HFF-Myc (cell line): Measurements from ENCODE around the gene CUTA.

ENCODE experiments used
- DNase-seq: peaks from one replicate; pipeline ENCODE4 v3.0.0-alpha.2; 2011; ENCODE audit warnings: low read depth; ENCODE audit errors: extremely low read depth
- H3K4me3 ChIP-seq: replicated peaks from 2 replicates; pipeline ENCODE4 v1.5.1; 2011; ENCODE audit warnings: low read depth, mild to moderate bottlenecking, control low read depth, low read length
- TF ChIP-seq, protein P1 (sequence below): IDR thresholded peaks from 2 replicates; pipeline ENCODE4 v1.5.1; 2012; ENCODE audit warnings: mild to moderate bottlenecking, low read depth, low read length, control low read depth; ENCODE audit errors: missing control alignments

CUTA gene

DNA sequence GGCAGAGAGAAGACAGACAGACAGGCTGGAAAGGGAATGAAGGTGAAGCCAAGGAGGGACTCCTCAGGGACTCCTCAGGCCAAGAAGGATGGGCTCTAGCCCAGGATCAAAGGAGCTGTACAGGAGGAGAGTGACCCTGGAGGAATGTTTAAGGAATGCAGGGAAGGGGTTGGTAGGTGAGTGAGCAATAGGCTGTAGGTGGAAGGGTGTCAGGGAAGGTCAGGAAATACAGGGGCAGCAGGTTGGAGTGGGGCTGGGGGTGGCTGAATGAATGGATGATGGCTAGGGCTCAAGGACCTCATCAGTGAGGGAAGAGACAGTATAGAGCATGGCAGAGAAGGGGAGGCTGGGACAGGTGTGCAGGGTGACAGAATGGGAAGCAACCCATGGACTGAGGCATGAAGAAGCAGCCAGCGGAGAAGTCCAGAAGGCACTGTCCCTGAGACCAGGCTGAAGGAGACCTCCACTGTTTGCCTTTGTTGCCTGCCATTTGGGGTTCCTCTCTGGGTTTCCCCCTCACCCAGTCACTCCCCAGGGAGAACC, 15.2 kb upstream of the CUTA start:
- TF ChIP-seq, protein P1, sequence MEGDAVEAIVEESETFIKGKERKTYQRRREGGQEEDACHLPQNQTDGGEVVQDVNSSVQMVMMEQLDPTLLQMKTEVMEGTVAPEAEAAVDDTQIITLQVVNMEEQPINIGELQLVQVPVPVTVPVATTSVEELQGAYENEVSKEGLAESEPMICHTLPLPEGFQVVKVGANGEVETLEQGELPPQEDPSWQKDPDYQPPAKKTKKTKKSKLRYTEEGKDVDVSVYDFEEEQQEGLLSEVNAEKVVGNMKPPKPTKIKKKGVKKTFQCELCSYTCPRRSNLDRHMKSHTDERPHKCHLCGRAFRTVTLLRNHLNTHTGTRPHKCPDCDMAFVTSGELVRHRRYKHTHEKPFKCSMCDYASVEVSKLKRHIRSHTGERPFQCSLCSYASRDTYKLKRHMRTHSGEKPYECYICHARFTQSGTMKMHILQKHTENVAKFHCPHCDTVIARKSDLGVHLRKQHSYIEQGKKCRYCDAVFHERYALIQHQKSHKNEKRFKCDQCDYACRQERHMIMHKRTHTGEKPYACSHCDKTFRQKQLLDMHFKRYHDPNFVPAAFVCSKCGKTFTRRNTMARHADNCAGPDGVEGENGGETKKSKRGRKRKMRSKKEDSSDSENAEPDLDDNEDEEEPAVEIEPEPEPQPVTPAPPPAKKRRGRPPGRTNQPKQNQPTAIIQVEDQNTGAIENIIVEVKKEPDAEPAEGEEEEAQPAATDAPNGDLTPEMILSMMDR: no peak
- DNase-seq: no peak
- no peak overlapping the region for H3K4me3 ChIP-seq

DNA sequence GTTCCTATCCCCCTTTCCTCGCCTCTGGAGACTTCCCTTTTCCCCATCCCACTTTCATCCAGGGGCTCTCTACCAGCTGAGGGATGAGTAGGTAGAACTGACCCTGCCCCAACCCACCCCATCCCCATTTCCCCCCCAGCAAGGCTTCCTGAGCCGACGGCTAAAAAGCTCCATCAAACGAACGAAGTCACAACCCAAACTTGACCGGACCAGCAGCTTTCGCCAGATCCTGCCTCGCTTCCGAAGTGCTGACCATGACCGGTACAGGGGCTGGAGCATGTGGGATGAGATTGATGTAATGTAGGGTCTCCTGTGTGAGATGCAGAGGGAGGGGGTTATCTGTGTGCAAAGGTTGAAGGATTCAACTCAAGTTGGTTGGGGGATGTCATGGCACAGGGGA, 14.6 kb upstream of the CUTA start:
- no peak for DNase-seq
- TF ChIP-seq, protein P1: no peak
- no peak overlapping the region for H3K4me3 ChIP-seq

DNA sequence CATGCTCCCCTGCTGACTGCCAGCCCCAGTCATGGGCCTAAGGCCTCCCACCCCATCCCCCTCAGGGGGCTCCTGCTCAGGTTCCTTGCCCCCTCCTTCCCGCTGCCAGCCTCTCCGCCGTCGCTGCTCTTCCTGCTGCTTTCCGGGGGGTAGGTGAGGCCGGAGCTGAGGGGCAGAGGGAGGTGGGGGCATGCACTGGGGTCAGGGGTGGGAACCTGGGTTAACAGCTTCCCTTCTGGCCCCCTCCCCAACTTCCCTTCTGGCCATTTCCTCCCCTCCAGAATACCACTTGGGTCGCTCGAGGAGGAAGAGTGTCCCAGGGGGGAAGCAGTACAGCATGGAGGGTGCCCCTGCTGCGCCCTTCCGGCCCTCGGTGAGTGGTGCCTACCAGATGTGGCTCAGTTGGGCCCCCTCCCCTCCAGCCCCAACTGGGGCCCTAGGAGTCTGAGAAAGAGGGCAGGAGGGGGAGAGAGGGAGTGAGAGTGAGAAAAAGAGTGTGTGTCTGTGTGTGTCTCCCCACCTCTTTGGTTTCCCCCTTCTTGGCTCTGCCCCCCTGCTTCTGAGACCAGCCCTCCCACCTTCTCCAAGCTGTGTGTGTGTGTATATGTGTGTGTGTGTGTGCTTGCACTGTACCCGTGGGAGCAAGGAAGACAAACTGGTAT, 14.1 kb upstream of the CUTA start:
- TF ChIP-seq, protein P1: no peak
- DNase-seq: no peak
- H3K4me3 ChIP-seq: no peak overlapping the region

GRCh38 chr6:33430991-33431879, 13.3 kb upstream of the CUTA start:
- no peak for DNase-seq
- peak overlapping the region; percentile 32 for H3K4me3 ChIP-seq
- TF ChIP-seq, protein P1: no peak

DNA sequence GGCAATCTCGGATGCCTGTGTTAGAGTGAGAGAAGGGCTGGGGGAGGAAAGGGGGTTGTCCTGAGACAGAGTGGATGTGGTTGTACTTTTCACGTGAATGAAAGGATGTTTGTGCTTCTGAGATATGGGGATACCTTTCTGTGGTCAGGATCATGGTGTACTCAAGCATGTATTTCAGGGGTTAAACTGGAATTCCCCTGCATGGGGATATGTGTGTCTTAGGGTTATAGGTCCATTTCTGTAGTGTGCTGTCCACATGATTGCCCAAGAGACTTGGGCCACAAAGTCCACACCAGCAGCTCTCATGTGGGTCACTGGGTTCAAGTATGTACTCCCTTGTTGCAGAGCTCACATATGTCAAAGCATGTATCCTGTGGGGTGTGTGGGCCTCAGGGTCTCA, 12.4 kb upstream of the CUTA start:
- H3K4me3 ChIP-seq: no peak overlapping the region; the same call in 1 of the 2 replicates
- no peak for DNase-seq
- TF ChIP-seq, protein P1: no peak

DNA sequence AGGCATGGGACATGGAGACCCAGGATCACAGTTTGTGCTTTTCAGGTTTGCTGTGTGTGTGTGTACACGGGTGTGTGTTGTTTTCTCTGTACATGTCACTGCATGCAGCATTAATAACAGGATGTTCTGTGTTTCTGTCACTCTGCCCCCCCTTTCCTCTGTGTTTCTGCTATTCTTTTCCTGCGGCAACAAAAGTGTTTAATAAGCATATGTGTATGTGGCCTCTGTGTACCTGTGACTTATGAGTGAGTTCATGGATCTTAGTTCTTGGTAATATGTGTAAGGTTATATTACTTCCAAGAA, 11.8 kb upstream of the CUTA start:
- DNase-seq: no peak
- H3K4me3 ChIP-seq: peak overlapping the region; percentile 53
- TF ChIP-seq, protein P1: no peak
